GM23248 (cell line): ENCODE measurements around the gene LRRC61.
"Not testable (repeated sequence)": the region's sequence is repeated elsewhere in the genome, so short reads cannot be mapped to it uniquely, and the experiment has no call there.

Experiments
- EZH2 ChIP-seq: fragments of 200-600 bp; sonication (generic); IDR thresholded peaks from 2 replicates; pipeline ENCODE4 v1.6.1; 2018; ENCODE audit warnings: antibody characterized with exemption, mild to moderate bottlenecking; ENCODE audit not compliant: insufficient read depth, poor library complexity, severe bottlenecking
- EZH2phosphoT487 ChIP-seq: fragments of 200-600 bp; sonication (generic); IDR thresholded peaks from 2 replicates; pipeline ENCODE4 v1.6.1; 2018; ENCODE audit warnings: antibody characterized with exemption, moderate library complexity, mild to moderate bottlenecking, low read depth; ENCODE audit not compliant: insufficient read depth

DNA sequence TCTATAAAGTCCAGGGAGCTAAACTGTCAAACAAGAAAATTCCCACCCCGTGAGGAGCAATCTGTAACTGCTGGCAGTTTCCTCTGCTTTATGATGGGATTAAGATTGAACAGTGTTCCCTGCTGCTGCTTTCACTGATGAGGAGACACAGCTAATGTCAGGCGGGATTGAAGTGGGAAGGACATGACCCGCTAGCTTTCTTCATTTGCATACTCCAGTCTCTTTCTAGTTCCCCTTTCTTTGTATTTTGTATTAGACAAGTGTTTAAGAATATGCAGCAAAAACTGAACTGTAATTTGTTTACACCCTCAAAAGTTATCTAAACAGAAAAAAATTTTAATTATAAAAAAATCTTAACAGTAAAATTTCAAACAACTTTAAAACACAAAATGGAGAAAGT is 40.0 kb upstream of the LRRC61 start:
- not testable (repeated sequence) for TF ChIP-seq EZH2phosphoT487, EZH2
